Activated T-cell treated with anti-CD3 and anti-CD28 coated beads for 24 hours (primary cell): ENCODE results near the gene TUBGCP6.

Source experiments
- DNase-seq: peaks from one replicate; pipeline ENCODE4 v3.0.0-alpha.2; 2020; ENCODE audit warnings: low read depth

The TUBGCP6 gene

DNA sequence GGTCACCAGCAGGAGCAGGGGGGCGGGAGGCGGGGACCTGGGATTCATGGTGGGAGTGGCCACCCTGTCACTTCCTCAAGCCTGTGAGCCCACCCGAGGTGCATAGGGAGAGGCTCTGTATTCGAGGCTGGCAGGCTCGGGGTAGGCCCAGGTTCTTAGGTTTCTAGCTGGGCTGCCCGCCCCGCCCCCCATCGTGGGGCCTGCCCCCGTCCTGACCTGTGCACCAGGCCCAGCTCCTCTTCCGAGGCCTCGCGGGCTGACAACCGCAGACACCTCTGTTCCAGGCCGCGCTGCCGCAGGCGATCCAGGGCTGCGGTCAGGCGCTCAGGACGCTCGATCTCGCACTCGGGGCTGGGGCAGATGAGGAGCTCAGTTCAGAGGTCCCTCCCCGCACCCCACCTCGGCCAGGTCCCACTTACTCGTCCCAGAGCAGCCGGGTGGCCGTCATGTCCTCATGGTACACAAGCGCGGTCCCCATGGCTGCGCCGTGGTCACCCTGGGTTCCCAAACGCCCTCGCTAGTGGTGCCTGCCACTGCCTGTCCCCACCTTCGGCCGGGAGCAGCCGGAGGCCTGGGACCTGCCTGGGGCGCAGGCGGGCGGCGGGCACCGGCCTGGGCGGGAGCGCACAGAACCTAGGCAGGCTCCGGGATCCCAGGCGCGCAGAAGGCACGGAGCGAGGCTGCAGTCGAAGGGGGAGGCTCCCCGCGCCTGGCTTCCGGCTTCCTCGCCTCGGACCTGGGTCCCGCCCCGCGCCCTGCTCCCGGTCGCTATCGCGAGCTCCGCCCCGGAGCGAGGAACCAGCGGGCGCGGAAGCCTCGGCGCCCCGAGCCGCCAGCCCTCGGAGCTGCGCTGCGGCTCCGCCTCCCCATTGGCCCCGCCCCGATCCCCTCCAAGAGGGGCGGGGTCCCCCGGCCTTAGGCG lies 6.0 kb upstream of the TUBGCP6 start, which contains the start of gene HDAC10:
TSS of gene HDAC10 (minus strand) at position 711 of the 922 bp plus-strand sequence. CDS start at position 478, 233 bp downstream.
- peak; percentile 74 for DNase-seq

- no peak for DNase-seq
These were observed 5.4 kb upstream of the TUBGCP6 start for GRCh38 chr22:50250249-50250554.

- DNase-seq = no peak
These were observed 4.8 kb upstream of the TUBGCP6 start for GRCh38 chr22:50249341-50250248.

DNA sequence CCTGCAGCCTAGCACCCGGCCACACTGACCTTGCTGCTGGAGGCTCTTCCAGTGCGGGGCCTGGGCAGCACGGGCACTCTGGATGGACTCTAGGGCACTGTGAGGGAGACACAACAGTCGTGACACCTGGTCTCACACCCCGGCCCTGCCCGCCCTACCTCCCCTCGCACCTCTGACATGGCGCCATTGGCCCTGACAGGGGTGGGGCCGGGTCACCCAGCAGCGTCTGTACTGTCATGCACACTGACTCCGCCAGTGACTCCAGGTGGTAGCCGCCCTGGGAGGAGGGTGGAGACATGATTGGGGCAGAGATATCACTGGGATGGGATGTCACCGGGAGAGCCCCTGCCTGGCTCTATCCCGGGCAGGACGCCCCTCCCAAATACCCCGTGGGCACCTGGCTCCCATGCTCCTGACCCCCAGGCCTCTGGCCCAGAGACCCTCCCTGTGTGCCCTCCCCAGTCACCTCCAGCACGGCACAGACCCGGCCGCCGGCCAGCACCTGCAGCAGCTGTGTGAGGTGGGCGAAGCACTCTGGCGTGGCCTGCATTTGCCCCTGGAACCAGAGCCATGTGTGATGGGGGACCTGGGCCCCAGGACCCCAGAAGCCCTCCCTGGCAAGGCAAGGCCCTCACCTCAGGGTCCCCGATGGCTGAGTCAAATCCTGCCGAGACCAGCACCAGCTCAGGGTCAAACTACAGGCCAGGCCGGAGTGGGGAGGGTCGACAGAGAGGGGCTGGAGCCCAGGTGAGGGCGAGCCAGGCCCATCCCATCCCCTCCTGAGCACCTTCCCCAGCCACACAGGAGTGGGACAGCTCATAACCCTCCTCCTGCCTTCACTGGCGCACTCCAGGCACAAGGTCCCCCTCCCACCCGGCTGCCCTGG lies 3.6 kb upstream of the TUBGCP6 start:
- DNase-seq = no peak

- no peak for DNase-seq
These were observed 2.9 kb upstream of the TUBGCP6 start for GRCh38 chr22:50247748-50248147.

DNA sequence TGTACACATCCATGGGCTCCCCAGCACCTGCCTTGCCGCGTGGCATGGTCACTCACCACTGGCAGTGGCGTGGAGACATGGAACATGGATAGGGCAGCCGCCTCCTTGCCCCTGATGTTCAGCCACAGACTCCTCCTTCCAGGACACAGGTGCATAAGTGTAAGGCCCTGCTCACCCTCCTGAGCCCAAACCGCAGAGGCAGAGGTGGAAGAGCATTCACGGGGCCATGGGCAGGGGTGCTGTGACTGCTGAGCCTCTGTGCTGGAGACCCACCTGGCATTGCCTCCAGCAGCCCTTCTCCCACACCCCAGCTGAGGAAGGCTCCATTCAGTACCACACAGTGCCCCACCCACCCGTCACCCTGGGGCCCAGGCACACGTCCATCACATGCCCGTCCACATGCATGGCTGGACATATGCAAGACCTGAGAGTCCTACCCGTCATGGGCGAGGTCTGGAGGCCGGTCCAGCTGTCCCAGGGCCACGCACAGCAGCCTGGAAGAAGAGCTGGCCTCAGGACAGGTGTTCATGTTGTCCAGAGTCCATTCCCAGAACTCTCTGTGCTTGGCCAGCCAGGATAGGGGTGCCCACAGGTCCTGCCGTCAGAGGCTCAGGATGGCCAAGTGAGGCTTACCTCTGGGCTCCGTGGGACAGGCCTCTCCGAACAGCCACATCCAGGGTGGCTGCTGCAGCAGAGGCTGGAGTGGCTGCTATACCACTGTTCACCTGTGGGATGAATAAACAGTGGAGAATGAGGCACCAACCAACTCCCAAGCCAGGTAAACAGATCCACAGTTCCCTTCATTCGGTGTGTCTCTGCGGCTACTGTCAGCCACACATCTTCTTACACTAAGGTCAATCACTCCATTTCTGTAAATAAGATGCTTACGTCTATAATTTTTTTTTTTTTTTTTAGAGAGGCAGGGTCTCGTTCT lies 1.7 kb upstream of the TUBGCP6 start:
- DNase-seq = no peak

- no peak for DNase-seq
These were observed 620 bp upstream of the TUBGCP6 start for GRCh38 chr22:50245214-50246072.

DNA sequence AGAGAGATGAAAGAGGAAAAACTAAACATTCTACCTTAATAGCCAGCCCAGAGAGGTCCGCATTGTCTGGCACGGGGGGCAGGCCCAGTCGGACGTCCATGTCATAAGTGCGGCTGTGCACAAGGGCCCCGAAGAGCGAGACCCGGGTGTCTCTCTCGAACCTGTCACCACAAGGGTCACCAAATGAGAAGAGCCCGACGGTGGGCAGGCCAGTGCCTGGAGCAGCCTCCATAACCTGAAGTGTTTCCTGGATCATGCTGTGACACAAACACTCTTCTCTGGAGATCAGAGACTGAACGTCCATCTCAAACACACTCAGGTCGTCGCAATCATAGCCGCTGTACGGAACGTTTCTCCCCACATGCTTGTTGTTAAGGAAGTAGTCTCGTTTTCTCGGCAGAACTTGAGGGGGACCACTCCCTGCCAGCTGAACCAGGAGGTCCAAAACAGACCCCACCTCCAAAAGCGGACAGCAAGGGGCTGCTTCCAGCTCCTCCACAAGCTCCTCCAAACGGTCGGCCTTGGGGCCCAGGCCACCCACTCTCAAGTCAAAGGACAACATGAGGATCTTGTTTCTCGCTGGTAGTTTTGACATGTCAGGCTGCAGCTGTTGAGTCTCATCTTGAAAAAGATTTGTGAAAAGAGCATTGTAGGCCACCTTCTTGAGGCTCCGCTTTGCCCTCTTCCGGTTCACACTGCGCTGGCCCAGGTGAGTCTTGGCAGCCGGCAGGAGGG lies 971 bp downstream of the TUBGCP6 start:
- DNase-seq = no peak

GRCh38 chr22:50242406-50242949 lies 2.3 kb downstream of the TUBGCP6 start:
- no peak for DNase-seq

DNA sequence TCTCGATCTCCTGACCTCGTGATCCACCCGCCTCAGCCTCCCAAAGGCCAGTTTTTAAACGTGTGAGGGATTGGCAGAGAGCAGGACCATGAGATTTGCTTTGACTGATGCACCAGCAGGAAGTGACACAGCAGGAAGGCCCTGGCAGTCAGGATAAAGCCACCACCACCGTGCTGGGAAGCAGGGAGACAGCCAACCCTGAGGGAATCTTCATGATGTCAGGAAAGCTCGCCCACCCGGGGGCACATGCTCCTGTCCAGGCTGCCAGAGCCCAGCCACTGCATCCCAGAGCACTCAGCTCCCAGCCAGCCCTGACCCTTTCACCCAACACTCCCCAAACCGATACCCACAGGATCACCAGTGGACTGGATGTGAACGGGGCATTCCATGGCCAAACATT lies 6.1 kb downstream of the TUBGCP6 start:
- no peak for DNase-seq

- DNase-seq = no peak
These were observed 8.0 kb downstream of the TUBGCP6 start for GRCh38 chr22:50236731-50237409.

- DNase-seq = no peak
These were observed 11.6 kb downstream of the TUBGCP6 start for GRCh38 chr22:50233223-50233622.

- DNase-seq = no peak
These were observed 12.2 kb downstream of the TUBGCP6 start for GRCh38 chr22:50232481-50233151.

DNA sequence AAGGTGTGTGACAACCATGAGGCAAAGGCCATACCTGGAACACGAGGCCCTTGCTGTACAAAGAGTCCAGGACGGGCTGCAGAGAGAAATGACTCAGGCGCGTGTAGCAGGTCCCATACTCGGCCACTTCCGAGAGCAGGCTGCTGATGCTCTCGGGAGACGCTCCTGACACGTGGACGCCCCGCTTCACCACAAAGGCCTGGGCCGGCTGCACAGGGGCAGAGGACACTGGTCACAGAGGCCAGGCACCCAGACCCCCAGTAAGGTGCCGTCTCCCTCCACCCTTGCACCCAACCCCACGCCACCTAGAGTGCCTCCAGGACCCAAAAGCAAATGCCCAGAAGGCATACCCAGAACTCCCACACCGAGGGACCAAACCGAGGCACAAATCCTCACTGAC lies 15.5 kb downstream of the TUBGCP6 start:
- no peak for DNase-seq

DNA sequence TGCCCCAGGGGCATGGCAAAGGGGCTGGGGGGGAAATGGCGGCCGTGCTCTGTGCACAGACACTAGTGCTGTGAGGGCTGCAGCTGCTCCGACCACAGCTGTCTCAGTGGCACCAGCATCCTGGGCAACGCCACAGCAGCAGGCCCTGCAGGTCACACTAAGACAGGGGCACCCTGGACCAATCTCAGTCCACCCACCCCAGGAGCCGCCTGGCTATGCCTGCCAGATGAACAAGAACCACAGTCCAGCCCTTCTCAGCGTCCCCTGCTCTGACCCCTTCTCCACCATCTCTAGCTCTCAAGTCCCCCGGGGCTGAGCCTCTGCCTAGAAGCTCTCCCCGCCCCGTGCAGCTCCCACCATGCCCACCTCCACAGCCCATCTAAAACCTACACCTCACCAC lies 16.5 kb downstream of the TUBGCP6 start:
- no peak for DNase-seq

DNA sequence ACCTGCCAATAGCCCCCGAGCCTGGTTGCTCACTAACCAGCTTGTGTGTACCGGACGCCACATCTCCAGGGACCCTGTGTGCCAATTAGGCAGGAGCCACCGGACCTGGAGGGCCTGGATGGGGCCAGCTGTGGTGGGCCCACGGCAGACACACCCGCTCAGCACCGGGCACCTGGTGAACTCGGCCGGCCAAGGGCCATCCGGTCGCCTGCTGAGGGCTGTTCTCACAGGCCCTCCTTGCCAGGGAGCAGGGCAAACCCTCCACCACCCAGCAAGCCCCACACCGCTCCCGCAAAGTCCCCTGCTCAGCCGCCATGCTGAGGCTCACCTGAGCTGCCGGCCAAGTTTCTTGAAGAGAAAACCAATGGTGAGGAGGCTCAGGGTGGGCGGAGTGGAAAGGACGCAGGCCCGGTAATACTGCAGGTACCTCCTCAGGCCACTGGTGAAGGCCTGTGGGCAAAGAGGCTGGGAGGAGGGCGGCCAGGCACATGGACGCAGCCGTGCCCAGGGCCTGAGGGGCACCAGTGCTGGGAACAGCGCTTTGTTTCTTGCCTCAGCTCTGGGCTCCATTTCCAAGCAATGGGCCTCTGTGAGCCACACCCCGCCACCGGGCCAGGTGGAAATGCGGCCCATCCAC lies 17.1 kb downstream of the TUBGCP6 start:
- DNase-seq = no peak

DNA sequence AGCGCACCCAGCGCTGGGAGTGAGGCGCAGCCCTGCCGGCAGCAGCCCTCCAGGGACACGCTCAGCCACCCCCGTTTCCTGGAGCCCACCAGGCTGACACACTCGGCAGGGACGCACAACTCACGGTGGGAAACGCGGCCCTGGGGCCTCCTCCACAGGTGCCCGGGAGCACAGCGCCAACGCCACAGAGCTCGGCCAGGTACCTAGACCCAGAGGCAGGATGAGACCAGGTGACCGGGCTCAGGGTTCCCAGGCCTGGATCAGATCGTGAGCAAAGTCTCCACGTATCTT lies 18.0 kb downstream of the TUBGCP6 start:
- DNase-seq = no peak
